HepG2 (cell line): Measurements from ENCODE around the gene NUDT1. TPM values are rescaled to one million over a fixed set of nuclear protein-coding genes. Genes with fewer than 3 reads are reported as not detected.

Source experiments
- ATAC-seq: fragments of 200-7000 bp; cut with Tn5 transposase; 3 replicates; pipeline ENCODE4 v1.9.1; 2020; ENCODE audit warnings: mild to moderate bottlenecking, moderate library complexity
- BruUV-seq: library from RNA; stranded (reverse); fragments of 400-500 nt; replicated peaks from 2 replicates; lab custom pipeline; 2021; lab: Mats Ljungman, UMichigan
- CTCF ChIA-PET: fragments of 300-600 bp; formaldehyde crosslinking; extraction: SDS; loops from one replicate; lab custom pipeline; 2021; ENCODE audit warnings: low total read pairs, inconsistent platforms, low intra/inter-chr PET ratio; lab: Yijun Ruan, JAX
- POLR2A ChIA-PET: fragments of 350-600 bp; sonication (Branson Sonifier 250); formaldehyde crosslinking; loops from one replicate; lab custom pipeline; 2020; ENCODE audit warnings: antibody characterized with exemption, inconsistent platforms; lab: Yijun Ruan, JAX
- DNase-seq: peaks from one replicate; pipeline ENCODE4 v3.0.0-alpha.2; 2015; ENCODE audit warnings: low spot score
- FAIRE-seq: peaks from 3 replicates; lab custom pipeline; 2011; peaks lifted over from hg19 to GRCh38; lab: Jason Lieb, UNC
- H2AFZ ChIP-seq: one replicate; pipeline ENCODE4 v1.6.1; 2011; ENCODE audit warnings: low read length, inconsistent platforms
- H3K27ac ChIP-seq: fragments of 300-600 bp; 3 replicates; pipeline ENCODE4 v1.8.0; 2011; ENCODE audit warnings: mixed run types, mild to moderate bottlenecking, mixed read lengths, low read length, inconsistent platforms; ENCODE audit not compliant: insufficient read depth; ENCODE audit errors: extremely low read length
- H3K27me3 ChIP-seq, 2 experiments: fragments of 200-600 bp in 1 of 2; 2 replicates in 1 of 2; 3 replicates in 1 of 2; pipeline versions ENCODE4 v1.6.0 to v1.8.0; 2011; ENCODE audit warnings: low read length in 2 of 2, mild to moderate bottlenecking in 2 of 2, moderate library complexity in 2 of 2, inconsistent platforms in 1 of 2; ENCODE audit not compliant: insufficient read depth in 2 of 2, control insufficient read depth in 1 of 2
- H3K36me3 ChIP-seq, 2 experiments: fragments of 200-600 bp in 1 of 2; replicated peaks in 1 of 2; 2 replicates in 1 of 2; 3 replicates in 1 of 2; pipeline versions ENCODE4 v1.5.1 to v1.8.0; 2011; ENCODE audit warnings: low read length in 2 of 2, inconsistent platforms in 1 of 2; ENCODE audit not compliant: insufficient read depth in 2 of 2, control insufficient read depth in 1 of 2
- H3K4me1 ChIP-seq: 2 replicates; pipeline ENCODE4 v1.5.1; 2012; ENCODE audit warnings: low read length, inconsistent platforms; ENCODE audit not compliant: insufficient read depth
- H3K4me2 ChIP-seq: 2 replicates; pipeline ENCODE4 v1.6.0; 2011; ENCODE audit warnings: low read depth, low read length, inconsistent platforms
- H3K4me3 ChIP-seq, 3 experiments: fragments of 200-600 bp in 1 of 3; sonication (generic), shearing (Covaris generic) in 1 of 3; replicated peaks in 1 of 3; 2 replicates each; pipeline ENCODE4 v1.5.1; 2011 to 2016; ENCODE audit warnings: low read length in 3 of 3, inconsistent platforms in 2 of 3, low read depth in 2 of 3, mild to moderate bottlenecking in 2 of 3, control low read depth in 1 of 3, mixed read lengths in 1 of 3; ENCODE audit not compliant: insufficient read depth in 1 of 3
- H3K79me2 ChIP-seq: one replicate; pipeline ENCODE4 v1.6.1; 2011; ENCODE audit warnings: low read length, inconsistent platforms; ENCODE audit not compliant: insufficient read depth
- H3K9ac ChIP-seq: 2 replicates; pipeline ENCODE4 v1.6.0; 2011; ENCODE audit warnings: mild to moderate bottlenecking, low read depth, low read length, inconsistent platforms; ENCODE audit not compliant: insufficient read depth
- H3K9me3 ChIP-seq: 2 replicates; pipeline ENCODE4 v1.5.1; 2012; ENCODE audit warnings: mild to moderate bottlenecking, low read length
- H4K20me1 ChIP-seq: 2 replicates; pipeline ENCODE4 v1.6.0; 2011; ENCODE audit warnings: inconsistent platforms, mild to moderate bottlenecking, low read length, moderate library complexity; ENCODE audit not compliant: insufficient read depth
- ARID4A ChIP-seq: sonication (generic); formaldehyde crosslinking; IDR thresholded peaks from 2 replicates; pipeline ENCODE4 v1.5.0; 2020; ENCODE audit warnings: mild to moderate bottlenecking, missing genetic modification reagents, borderline replicate concordance
- MAX ChIP-seq: IDR thresholded peaks from 2 replicates; pipeline ENCODE4 v1.6.1; 2012; ENCODE audit warnings: inconsistent platforms
- MBD4 ChIP-seq: IDR thresholded peaks from 2 replicates; pipeline ENCODE4 v1.6.1; 2012; ENCODE audit warnings: low read length, inconsistent platforms, borderline replicate concordance
- TERF1 ChIP-seq: sonication (generic); formaldehyde crosslinking; IDR thresholded peaks from 2 replicates; pipeline ENCODE4 v1.8.0; 2022; ENCODE audit warnings: mild to moderate bottlenecking, missing genetic modification reagents, moderate library complexity
- TIGD3 ChIP-seq: sonication (generic); formaldehyde crosslinking; IDR thresholded peaks from 2 replicates; pipeline ENCODE4 v1.5.1; 2020; ENCODE audit warnings: mild to moderate bottlenecking, missing genetic modification reagents, borderline replicate concordance
- ZHX2 ChIP-seq, 2 experiments: sonication (generic) in 1 of 2; formaldehyde crosslinking in 1 of 2; IDR thresholded peaks; 2 replicates each; pipeline versions ENCODE4 v1.6.1 to v1.9.0; 2014 to 2022; ENCODE audit warnings: antibody characterized with exemption in 1 of 2, borderline replicate concordance in 1 of 2, inconsistent platforms in 1 of 2, low read depth in 1 of 2, missing genetic modification reagents in 1 of 2
- WGBS: methylation state at CpG from one replicate; pipeline ENCODE4 v1.1.6; 2017; ENCODE audit warnings: low lambda C conversion rate; 5-methylcytosine and 5-hydroxymethylcytosine counted together
- in situ Hi-C: cut with HindIII; loops from 2 replicates; pipeline ENCODE4 v1.10.0; 2017; ENCODE audit warnings: low pct_unique_long_range_greater_than_20kb; ENCODE audit not compliant: extremely low pct_ligation_motif_present
- intact Hi-C: fragments of 100-400 bp; cut with micrococcal nuclease; formaldehyde crosslinking; loops from one replicate; pipeline ENCODE4 v1.10.0; 2022; ENCODE audit not compliant: unreplicated experiment
- polyA plus RNA-seq, 8 experiments: library from polyadenylated mRNA; depleted of rRNA in 3 of 8; stranded (reverse) in 7 of 8; unstranded in 1 of 8; fragments of >200 nt; fragmentation: Illumina TruSeq in 4 of 8; extraction: Trizol in 4 of 8; gene quantifications; 2 replicates each; pipeline versions ENCODE4 v1.2.1 to v1.2.3, GENCODE V29; 2011 to 2016; ENCODE audit warnings: low read depth in 4 of 8, missing spikeins in 1 of 8, mixed read lengths in 1 of 8; ENCODE audit not compliant: insufficient read depth in 1 of 8
- total RNA-seq, 5 experiments: library from RNA; depleted of rRNA; stranded (reverse); fragments of >200 nt; fragmentation: Illumina TruSeq; extraction: Trizol; gene quantifications; 2 replicates each; pipeline ENCODE4 v1.2.3, GENCODE V29; 2016; ENCODE audit warnings: low read depth in 1 of 5

Gene NUDT1
- total and polyA plus RNA-seq, 2 of the 13 experiments (the other 11 are each of a cell fraction or from before 2014, with no cell fraction given) = 9.1 to 26.8 TPM

- FAIRE-seq (no peak), ATAC-seq (no peak), DNase-seq (no peak)
- peaks cover 2% of the 10 kb centered on the region; the same call in 1 of the 2 replicates for H4K20me1 ChIP-seq
- no peak overlapping the region for H3K4me3 ChIP-seq
- H3K4me1 ChIP-seq = no peaks in the 10 kb centered on the region
- H3K9ac ChIP-seq = no peak overlapping the region
- H3K27ac ChIP-seq = no peak overlapping the region
- POLR2A ChIA-PET = no interaction called here
- in situ Hi-C loops = loop anchor here (25.0 kb wide), 1 partner anchor 633 kb away; no protein-coding TSS in a partner anchor
- no peaks in the 10 kb centered on the region for H3K27me3 ChIP-seq
- H2AFZ ChIP-seq = no peak overlapping the region
- no TSS peak for BruUV-seq
- CTCF ChIA-PET = no interaction called here
- no peak for TF ChIP-seq TERF1
- TF ChIP-seq ARID4A (CRISPR knock-in tag) = no peak
- TF ChIP-seq MAX = no peak
- TF ChIP-seq MBD4 = no peak
- TF ChIP-seq TIGD3 (CRISPR knock-in tag) = no peak
- TF ChIP-seq ZHX2 (IDR thresholded peaks at IDR 0.05; ENCODE audit: low read depth) = no peak
- TF ChIP-seq ZHX2 (CRISPR knock-in tag; IDR thresholded peaks at IDR 0.05; ENCODE audit: borderline replicate concordance) = no peak
- no peaks in the 10 kb centered on the region for H3K9me3 ChIP-seq
- 85% methylated on average over 6 of the region's 16 CpGs for WGBS
- H3K79me2 ChIP-seq = peaks cover 13% of the 10 kb centered on the region
- intact Hi-C loops = no loop called here
- peaks cover 39 to 81% of the 10 kb centered on the region in 2 experiments; a peak in 4 of 5 replicates for H3K36me3 ChIP-seq
- no peak overlapping the region for H3K4me2 ChIP-seq
Measured at GRCh38 chr7:2220506-2220905, 21.5 kb upstream of the NUDT1 start.
